ENCODE data around the gene VIL1.
A peak's percentile ranks its signal among the peaks of the same experiment; 100 is the strongest.

The VIL1 gene

DNA sequence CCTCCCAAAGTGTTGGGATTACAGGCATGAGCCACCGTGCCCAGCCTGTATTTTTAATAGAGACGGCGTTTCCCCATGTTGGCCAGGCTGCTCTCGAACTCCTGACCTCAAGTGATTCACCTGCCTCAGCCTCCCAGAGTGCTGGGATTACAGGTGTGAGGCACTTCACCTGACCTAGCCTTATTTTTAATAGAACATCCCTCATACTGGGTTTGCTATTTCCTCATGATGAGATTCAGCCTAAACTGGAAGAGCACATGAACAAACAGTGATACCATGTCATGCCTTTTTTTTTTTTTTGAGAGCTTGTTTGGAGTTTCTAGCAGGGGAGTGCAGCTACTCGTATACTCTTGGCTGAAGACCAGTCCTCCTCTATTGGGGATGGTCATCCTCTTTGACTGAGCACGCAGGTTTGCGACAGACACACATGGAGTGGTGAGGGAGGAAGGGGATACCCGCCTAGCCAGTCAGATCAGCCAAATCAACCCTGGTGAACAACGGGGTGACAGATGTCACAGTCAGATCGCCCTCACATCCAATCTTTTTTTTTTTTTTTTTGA lies 81.7 kb downstream of the VIL1 start:
- no peak overlapping the region for H3K4me3 ChIP-seq
- H3K36me3 ChIP-seq (ENCODE audit: insufficient read depth, low read length) = peaks cover 31% of the 10 kb centered on the region
- no peak for DNase-seq (ENCODE audit: low read depth, low spot score)
- no peak for TF ChIP-seq POLR2AphosphoS5 (IDR thresholded peaks at IDR 0.05; ENCODE audit: borderline replicate concordance, low read depth, low read length)
- no peak overlapping the region for H3K27ac ChIP-seq
- H3K9ac ChIP-seq (ENCODE audit: insufficient read length) = no peak overlapping the region
- H3K9me3 ChIP-seq (ENCODE audit: low read depth, low read length) = no peaks in the 10 kb centered on the region

DNA sequence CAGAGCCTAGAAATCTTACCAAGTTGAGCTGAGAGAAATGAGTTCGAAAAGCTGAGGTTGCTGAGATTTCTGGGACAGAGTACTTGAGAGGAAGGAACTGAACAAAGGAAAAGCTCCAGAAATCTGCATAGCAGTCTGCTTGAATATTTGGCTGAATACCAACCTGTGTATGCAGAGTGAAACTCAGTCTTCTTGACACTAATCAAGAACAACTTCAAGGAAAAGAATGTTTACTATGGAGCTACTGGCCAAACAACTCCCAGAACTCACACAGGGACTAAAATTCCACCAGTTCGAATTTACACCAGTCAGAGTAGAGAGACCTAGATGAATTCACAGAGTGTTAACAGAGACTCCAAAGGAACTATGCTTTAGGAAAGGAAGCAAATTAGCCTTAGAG lies 82.7 kb downstream of the VIL1 start:
- no peak for DNase-seq (ENCODE audit: low read depth, low spot score)
- peak overlapping the region; percentile 39 for H3K4me3 ChIP-seq
- peak overlapping the region; percentile 77 for H3K27ac ChIP-seq
- peaks cover 26% of the 10 kb centered on the region for H3K36me3 ChIP-seq (ENCODE audit: insufficient read depth, low read length)
- TF ChIP-seq EZH2 (IDR thresholded peaks at IDR 0.05) (no peak), FOXP2 (optimal IDR thresholded peaks at IDR 0.05; ENCODE audit: control extremely low read depth, extremely low read length, insufficient read depth) (no peak), POLR2AphosphoS5 (IDR thresholded peaks at IDR 0.05; ENCODE audit: borderline replicate concordance, low read depth, low read length) (no peak)
- H3K9me3 ChIP-seq (ENCODE audit: low read depth, low read length) = no peaks in the 10 kb centered on the region
- peak overlapping the region; percentile 46 for H3K9ac ChIP-seq (ENCODE audit: insufficient read length)

All from SK-N-MC (cell line).